ENCODE data around the gene PLXNB2.

PLXNB2 gene

DNA sequence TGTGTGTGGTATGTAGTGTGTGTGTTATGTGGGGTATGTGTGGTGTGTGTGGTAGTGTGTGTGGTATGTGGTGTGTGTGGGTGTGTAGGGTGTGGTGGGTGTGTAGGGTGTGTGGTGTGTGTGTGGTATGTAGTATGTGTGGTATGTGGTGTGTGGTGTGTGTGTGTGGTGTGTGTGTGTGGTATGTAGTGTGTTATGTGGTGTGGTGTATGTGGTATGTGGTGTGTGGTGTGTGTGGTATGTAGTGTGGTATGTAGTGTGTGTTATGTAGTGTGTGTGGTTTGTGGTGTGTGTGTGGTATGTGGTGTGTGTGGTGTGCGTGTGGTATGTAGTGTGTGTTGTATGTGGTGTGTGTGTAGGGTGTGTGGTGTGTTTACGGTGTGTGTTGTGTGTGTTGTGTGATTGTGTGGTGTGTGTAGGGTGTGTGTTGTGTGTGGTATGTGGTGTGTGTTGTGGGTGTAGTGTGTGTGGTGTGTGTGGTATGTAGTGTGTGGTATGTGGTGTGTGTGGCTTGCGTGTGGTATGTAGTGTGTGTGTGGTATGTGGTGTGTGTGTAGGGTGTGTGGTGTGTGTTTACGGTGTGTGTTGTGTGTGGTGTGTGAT, 31.5 kb upstream of the PLXNB2 start:
- TF ChIP-seq PPARA (CRISPR knock-in tag; IDR thresholded peaks at IDR 0.05; ENCODE audit: borderline replicate concordance), result no peak
- TF ChIP-seq BACH2 (CRISPR knock-in tag; IDR thresholded peaks at IDR 0.05; ENCODE audit: borderline replicate concordance), result no peak
- TF ChIP-seq OSR1 (CRISPR knock-in tag; IDR thresholded peaks at IDR 0.05), result no peak
- no peak for TF ChIP-seq GLIS3 (CRISPR knock-in tag; IDR thresholded peaks at IDR 0.05)
- no peak for TF ChIP-seq SNAI2 (CRISPR knock-in tag; IDR thresholded peaks at IDR 0.05)
- TF ChIP-seq, protein P1, sequence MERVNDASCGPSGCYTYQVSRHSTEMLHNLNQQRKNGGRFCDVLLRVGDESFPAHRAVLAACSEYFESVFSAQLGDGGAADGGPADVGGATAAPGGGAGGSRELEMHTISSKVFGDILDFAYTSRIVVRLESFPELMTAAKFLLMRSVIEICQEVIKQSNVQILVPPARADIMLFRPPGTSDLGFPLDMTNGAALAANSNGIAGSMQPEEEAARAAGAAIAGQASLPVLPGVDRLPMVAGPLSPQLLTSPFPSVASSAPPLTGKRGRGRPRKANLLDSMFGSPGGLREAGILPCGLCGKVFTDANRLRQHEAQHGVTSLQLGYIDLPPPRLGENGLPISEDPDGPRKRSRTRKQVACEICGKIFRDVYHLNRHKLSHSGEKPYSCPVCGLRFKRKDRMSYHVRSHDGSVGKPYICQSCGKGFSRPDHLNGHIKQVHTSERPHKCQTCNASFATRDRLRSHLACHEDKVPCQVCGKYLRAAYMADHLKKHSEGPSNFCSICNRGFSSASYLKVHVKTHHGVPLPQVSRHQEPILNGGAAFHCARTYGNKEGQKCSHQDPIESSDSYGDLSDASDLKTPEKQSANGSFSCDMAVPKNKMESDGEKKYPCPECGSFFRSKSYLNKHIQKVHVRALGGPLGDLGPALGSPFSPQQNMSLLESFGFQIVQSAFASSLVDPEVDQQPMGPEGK (CRISPR knock-in tag; IDR thresholded peaks at IDR 0.05; ENCODE audit: borderline replicate concordance), result no peak
- TF ChIP-seq ZFP3 (CRISPR knock-in tag; IDR thresholded peaks at IDR 0.05), result no peak
- TF ChIP-seq, protein P2, sequence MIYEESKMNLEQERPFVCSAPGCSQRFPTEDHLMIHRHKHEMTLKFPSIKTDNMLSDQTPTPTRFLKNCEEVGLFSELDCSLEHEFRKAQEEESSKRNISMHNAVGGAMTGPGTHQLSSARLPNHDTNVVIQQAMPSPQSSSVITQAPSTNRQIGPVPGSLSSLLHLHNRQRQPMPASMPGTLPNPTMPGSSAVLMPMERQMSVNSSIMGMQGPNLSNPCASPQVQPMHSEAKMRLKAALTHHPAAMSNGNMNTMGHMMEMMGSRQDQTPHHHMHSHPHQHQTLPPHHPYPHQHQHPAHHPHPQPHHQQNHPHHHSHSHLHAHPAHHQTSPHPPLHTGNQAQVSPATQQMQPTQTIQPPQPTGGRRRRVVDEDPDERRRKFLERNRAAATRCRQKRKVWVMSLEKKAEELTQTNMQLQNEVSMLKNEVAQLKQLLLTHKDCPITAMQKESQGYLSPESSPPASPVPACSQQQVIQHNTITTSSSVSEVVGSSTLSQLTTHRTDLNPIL (CRISPR knock-in tag; IDR thresholded peaks at IDR 0.05; ENCODE audit: low read depth), result no peak
- no peak for TF ChIP-seq ISL1 (CRISPR knock-in tag; IDR thresholded peaks at IDR 0.05)
- TF ChIP-seq, protein P3, sequence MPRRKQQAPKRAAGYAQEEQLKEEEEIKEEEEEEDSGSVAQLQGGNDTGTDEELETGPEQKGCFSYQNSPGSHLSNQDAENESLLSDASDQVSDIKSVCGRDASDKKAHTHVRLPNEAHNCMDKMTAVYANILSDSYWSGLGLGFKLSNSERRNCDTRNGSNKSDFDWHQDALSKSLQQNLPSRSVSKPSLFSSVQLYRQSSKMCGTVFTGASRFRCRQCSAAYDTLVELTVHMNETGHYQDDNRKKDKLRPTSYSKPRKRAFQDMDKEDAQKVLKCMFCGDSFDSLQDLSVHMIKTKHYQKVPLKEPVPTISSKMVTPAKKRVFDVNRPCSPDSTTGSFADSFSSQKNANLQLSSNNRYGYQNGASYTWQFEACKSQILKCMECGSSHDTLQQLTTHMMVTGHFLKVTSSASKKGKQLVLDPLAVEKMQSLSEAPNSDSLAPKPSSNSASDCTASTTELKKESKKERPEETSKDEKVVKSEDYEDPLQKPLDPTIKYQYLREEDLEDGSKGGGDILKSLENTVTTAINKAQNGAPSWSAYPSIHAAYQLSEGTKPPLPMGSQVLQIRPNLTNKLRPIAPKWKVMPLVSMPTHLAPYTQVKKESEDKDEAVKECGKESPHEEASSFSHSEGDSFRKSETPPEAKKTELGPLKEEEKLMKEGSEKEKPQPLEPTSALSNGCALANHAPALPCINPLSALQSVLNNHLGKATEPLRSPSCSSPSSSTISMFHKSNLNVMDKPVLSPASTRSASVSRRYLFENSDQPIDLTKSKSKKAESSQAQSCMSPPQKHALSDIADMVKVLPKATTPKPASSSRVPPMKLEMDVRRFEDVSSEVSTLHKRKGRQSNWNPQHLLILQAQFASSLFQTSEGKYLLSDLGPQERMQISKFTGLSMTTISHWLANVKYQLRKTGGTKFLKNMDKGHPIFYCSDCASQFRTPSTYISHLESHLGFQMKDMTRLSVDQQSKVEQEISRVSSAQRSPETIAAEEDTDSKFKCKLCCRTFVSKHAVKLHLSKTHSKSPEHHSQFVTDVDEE (CRISPR knock-in tag; IDR thresholded peaks at IDR 0.05), result no peak
- no peak for TF ChIP-seq ZFP30 (CRISPR knock-in tag; IDR thresholded peaks at IDR 0.05)
- no peak for TF ChIP-seq RARB (CRISPR knock-in tag; IDR thresholded peaks at IDR 0.05)
- TF ChIP-seq TCF4 (CRISPR knock-in tag; IDR thresholded peaks at IDR 0.05; ENCODE audit: borderline replicate concordance), result no peak
- no peak for TF ChIP-seq ZNF8 (CRISPR knock-in tag; IDR thresholded peaks at IDR 0.05)
- TF ChIP-seq TOX (CRISPR knock-in tag; IDR thresholded peaks at IDR 0.05; ENCODE audit: borderline replicate concordance), result no peak
- no peak for TF ChIP-seq ZNF565 (CRISPR knock-in tag; conservative IDR thresholded peaks at IDR 0.05; ENCODE audit: low read depth)
- ATAC-seq, result no peak

DNA sequence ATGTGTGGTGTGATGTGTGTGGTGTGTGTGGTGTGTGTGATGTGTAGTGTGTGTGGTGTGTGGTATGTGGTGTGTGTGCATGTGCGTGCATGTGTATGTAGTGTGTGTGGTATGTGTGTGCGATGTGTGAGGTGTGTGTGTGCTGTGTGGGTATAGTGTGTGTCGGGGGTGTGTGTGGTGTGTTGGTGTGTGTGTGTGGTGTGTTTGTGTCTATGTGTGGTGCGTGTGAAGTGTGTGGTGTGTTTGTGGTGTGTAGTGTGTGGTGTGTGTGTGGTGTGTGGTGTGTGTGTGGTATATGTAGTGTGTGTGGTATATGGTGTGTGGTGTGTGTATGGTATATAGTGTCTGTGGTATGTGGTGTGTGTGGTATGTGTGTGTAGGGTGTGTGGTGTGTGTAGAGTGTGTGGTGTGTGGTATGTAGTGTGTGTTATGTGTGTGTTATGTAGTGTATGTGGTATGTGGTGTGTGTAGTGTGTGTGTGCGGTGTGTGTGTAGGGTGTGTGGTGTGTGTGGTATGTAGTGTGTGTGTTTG, 30.7 kb upstream of the PLXNB2 start:
- TF ChIP-seq OSR1 (CRISPR knock-in tag; IDR thresholded peaks at IDR 0.05) (no peak), CSDC2 (CRISPR knock-in tag; IDR thresholded peaks at IDR 0.05) (no peak), GLIS3 (CRISPR knock-in tag; IDR thresholded peaks at IDR 0.05) (no peak), ZC3H10 (CRISPR knock-in tag; IDR thresholded peaks at IDR 0.05) (no peak), ZNF565 (CRISPR knock-in tag; conservative IDR thresholded peaks at IDR 0.05; ENCODE audit: low read depth) (no peak), ZNF8 (CRISPR knock-in tag; IDR thresholded peaks at IDR 0.05) (no peak), ZFP30 (CRISPR knock-in tag; IDR thresholded peaks at IDR 0.05) (no peak), BACH2 (CRISPR knock-in tag; IDR thresholded peaks at IDR 0.05; ENCODE audit: borderline replicate concordance) (no peak), PPARA (CRISPR knock-in tag; IDR thresholded peaks at IDR 0.05; ENCODE audit: borderline replicate concordance) (no peak)
- TF ChIP-seq, protein P4, sequence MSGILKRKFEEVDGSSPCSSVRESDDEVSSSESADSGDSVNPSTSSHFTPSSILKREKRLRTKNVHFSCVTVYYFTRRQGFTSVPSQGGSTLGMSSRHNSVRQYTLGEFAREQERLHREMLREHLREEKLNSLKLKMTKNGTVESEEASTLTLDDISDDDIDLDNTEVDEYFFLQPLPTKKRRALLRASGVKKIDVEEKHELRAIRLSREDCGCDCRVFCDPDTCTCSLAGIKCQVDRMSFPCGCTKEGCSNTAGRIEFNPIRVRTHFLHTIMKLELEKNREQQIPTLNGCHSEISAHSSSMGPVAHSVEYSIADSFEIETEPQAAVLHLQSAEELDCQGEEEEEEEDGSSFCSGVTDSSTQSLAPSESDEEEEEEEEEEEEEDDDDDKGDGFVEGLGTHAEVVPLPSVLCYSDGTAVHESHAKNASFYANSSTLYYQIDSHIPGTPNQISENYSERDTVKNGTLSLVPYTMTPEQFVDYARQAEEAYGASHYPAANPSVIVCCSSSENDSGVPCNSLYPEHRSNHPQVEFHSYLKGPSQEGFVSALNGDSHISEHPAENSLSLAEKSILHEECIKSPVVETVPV (CRISPR knock-in tag; IDR thresholded peaks at IDR 0.05), result no peak
- TF ChIP-seq, protein P5, sequence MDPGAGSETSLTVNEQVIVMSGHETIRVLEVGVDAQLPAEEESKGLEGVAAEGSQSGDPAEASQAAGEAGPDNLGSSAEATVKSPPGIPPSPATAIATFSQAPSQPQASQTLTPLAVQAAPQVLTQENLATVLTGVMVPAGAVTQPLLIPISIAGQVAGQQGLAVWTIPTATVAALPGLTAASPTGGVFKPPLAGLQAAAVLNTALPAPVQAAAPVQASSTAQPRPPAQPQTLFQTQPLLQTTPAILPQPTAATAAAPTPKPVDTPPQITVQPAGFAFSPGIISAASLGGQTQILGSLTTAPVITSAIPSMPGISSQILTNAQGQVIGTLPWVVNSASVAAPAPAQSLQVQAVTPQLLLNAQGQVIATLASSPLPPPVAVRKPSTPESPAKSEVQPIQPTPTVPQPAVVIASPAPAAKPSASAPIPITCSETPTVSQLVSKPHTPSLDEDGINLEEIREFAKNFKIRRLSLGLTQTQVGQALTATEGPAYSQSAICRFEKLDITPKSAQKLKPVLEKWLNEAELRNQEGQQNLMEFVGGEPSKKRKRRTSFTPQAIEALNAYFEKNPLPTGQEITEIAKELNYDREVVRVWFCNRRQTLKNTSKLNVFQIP (CRISPR knock-in tag; IDR thresholded peaks at IDR 0.05; ENCODE audit: borderline replicate concordance, low read depth), result no peak
- no peak for ATAC-seq
